ENCODE data around the gene SEMA3F.

GRCh38 chr3:50226888-50227389 lies 71.8 kb downstream of the SEMA3F start:
- TF ChIP-seq, protein P1, sequence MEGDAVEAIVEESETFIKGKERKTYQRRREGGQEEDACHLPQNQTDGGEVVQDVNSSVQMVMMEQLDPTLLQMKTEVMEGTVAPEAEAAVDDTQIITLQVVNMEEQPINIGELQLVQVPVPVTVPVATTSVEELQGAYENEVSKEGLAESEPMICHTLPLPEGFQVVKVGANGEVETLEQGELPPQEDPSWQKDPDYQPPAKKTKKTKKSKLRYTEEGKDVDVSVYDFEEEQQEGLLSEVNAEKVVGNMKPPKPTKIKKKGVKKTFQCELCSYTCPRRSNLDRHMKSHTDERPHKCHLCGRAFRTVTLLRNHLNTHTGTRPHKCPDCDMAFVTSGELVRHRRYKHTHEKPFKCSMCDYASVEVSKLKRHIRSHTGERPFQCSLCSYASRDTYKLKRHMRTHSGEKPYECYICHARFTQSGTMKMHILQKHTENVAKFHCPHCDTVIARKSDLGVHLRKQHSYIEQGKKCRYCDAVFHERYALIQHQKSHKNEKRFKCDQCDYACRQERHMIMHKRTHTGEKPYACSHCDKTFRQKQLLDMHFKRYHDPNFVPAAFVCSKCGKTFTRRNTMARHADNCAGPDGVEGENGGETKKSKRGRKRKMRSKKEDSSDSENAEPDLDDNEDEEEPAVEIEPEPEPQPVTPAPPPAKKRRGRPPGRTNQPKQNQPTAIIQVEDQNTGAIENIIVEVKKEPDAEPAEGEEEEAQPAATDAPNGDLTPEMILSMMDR (conservative IDR thresholded peaks at IDR 0.05; ENCODE audit: low read depth, low read length): no peak
- no peak for TF ChIP-seq EZH2 (IDR thresholded peaks at IDR 0.05; ENCODE audit: borderline replicate concordance, low read depth, low read length, poor library complexity, severe bottlenecking)

All from A673 (cell line).